Keratinocyte (primary cell): ENCODE results near the gene FREM1. TPM values are rescaled to one million over a fixed set of nuclear protein-coding genes. Genes with fewer than 3 reads are reported as not detected.

Experiments used
- DNase-seq: peaks from one replicate; pipeline ENCODE4 v3.0.0-alpha.2; 2011; ENCODE audit warnings: low read depth, missing footprints, low spot score
- FAIRE-seq: peaks from 2 replicates; lab custom pipeline; 2011; peaks lifted over from hg19 to GRCh38; lab: Jason Lieb, UNC
- H2AFZ ChIP-seq: 2 replicates; pipeline ENCODE4 v1.6.0; 2012; ENCODE audit warnings: low read length, control low read depth, inconsistent platforms; ENCODE audit not compliant: control insufficient read depth
- H3K27ac ChIP-seq: 2 replicates; pipeline ENCODE4 v1.5.1; 2011; ENCODE audit warnings: low read length; ENCODE audit not compliant: control insufficient read depth, insufficient read depth
- H3K27me3 ChIP-seq: 3 replicates; pipeline ENCODE4 v1.6.0; 2011; ENCODE audit warnings: low read length; ENCODE audit not compliant: control insufficient read depth, insufficient read depth; ENCODE audit errors: extremely low read depth
- H3K36me3 ChIP-seq, 2 experiments: 2 replicates in 1 of 2; 3 replicates in 1 of 2; pipeline ENCODE4 v1.5.1; 2011; ENCODE audit warnings: low read length in 2 of 2, mild to moderate bottlenecking in 1 of 2; ENCODE audit not compliant: control insufficient read depth in 2 of 2, insufficient read depth in 2 of 2; ENCODE audit errors: extremely low read depth in 1 of 2
- H3K4me1 ChIP-seq: 3 replicates; pipeline ENCODE4 v1.5.1; 2011; ENCODE audit warnings: low read length; ENCODE audit not compliant: control insufficient read depth, insufficient read depth; ENCODE audit errors: extremely low read depth
- H3K4me2 ChIP-seq: 3 replicates; pipeline ENCODE4 v1.6.0; 2011; ENCODE audit warnings: low read depth, low read length; ENCODE audit not compliant: control insufficient read depth, insufficient read depth; ENCODE audit errors: extremely low read depth
- H3K4me3 ChIP-seq, 3 experiments: fragments of 200-600 bp in 1 of 3; sonication (generic) in 1 of 3; 2 replicates in 2 of 3; 3 replicates in 1 of 3; pipeline ENCODE4 v1.5.1; 2011 to 2016; ENCODE audit warnings: low read length in 3 of 3, mild to moderate bottlenecking in 3 of 3, control low read depth in 2 of 3, inconsistent platforms in 1 of 3, low read depth in 1 of 3, mixed read lengths in 1 of 3, mixed run types in 1 of 3, moderate library complexity in 1 of 3; ENCODE audit not compliant: control insufficient read depth in 2 of 3, insufficient read depth in 2 of 3; ENCODE audit errors: extremely low read depth in 1 of 3
- H3K79me2 ChIP-seq: 2 replicates; pipeline ENCODE4 v1.6.0; 2012; ENCODE audit warnings: low read length; ENCODE audit not compliant: control insufficient read depth, insufficient read depth
- H3K9ac ChIP-seq: 3 replicates; pipeline ENCODE4 v1.6.0; 2011; ENCODE audit warnings: low read length; ENCODE audit not compliant: control insufficient read depth, insufficient read depth; ENCODE audit errors: extremely low read depth
- H3K9me1 ChIP-seq: 3 replicates; pipeline ENCODE4 v1.6.0; 2011; ENCODE audit warnings: low read length; ENCODE audit not compliant: control insufficient read depth, insufficient read depth; ENCODE audit errors: extremely low read depth
- H3K9me3 ChIP-seq: 2 replicates; pipeline ENCODE4 v1.5.1; 2012; ENCODE audit warnings: low read depth, low read length; ENCODE audit not compliant: control insufficient read depth
- H4K20me1 ChIP-seq: 3 replicates; pipeline ENCODE4 v1.6.0; 2011; ENCODE audit warnings: low read length; ENCODE audit not compliant: control insufficient read depth, insufficient read depth; ENCODE audit errors: extremely low read depth
- CTCF ChIP-seq, 3 experiments: IDR thresholded peaks in 1 of 3; conservative IDR thresholded peaks in 1 of 3; optimal IDR thresholded peaks in 1 of 3; 2 replicates in 2 of 3; 3 replicates in 1 of 3; pipeline versions ENCODE3 to v1.5.1; 2011; ENCODE audit warnings: low read length in 3 of 3, mild to moderate bottlenecking in 3 of 3, moderate library complexity in 2 of 3, control low read depth in 1 of 3, inconsistent platforms in 1 of 3; ENCODE audit not compliant: insufficient read depth in 2 of 3; ENCODE audit errors: extremely low read depth in 1 of 3
- EZH2 ChIP-seq: IDR thresholded peaks from one replicate; pipeline ENCODE4 v1.6.1; 2012; ENCODE audit warnings: inconsistent platforms, mild to moderate bottlenecking, low read length, moderate library complexity
- dilution Hi-C: fragments of 300-500 bp; cut with MboI; formaldehyde crosslinking; loops from one replicate; pipeline ENCODE4 v1.7.0; 2020; ENCODE audit warnings: low sequenced_read_pairs; ENCODE audit not compliant: extremely low pct_ligation_motif_present
- polyA plus RNA-seq, 5 experiments: library from polyadenylated mRNA; depleted of rRNA in 3 of 5; stranded (reverse) in 3 of 5; stranded (forward) in 1 of 5; unstranded in 1 of 5; fragments of >200 nt; gene quantifications; 1 replicate in 1 of 5; 2 replicates in 3 of 5; 3 replicates in 1 of 5; pipeline versions ENCODE4 v1.2.1 to v1.2.3, GENCODE V29; 2011 to 2012; ENCODE audit warnings: missing spikeins in 2 of 5, low read depth in 1 of 5, low replicate concordance in 1 of 5

FREM1 gene
- polyA plus RNA-seq, 1 donor (not counting 4 experiments of a cell fraction or from before 2014, with no cell fraction given) = under 0.01 TPM

GRCh38 chr9:14750821-14751220, 159.4 kb downstream of the FREM1 start:
- no peak for FAIRE-seq

GRCh38 chr9:14749741-14750211, 160.5 kb downstream of the FREM1 start:
- Histone ChIP-seq H2AFZ (no peak overlapping the region), H3K9me1 (no peaks in the 10 kb centered on the region), H3K4me1 (peaks cover 7% of the 10 kb centered on the region), H4K20me1 (no peaks in the 10 kb centered on the region), H3K9ac (no peak overlapping the region), H3K27ac (no peak overlapping the region), H3K4me2 (no peak overlapping the region), H3K79me2 (no peaks in the 10 kb centered on the region), H3K9me3 (no peaks in the 10 kb centered on the region), H3K4me3 (no peak overlapping the region), H3K27me3 (no peaks in the 10 kb centered on the region), H3K36me3 (no peaks in the 10 kb centered on the region)
- dilution Hi-C loops = no loop called here
- TF ChIP-seq CTCF (optimal IDR thresholded peaks at IDR 0.05 in 1 of 3, IDR thresholded peaks at IDR 0.05 in 1 of 3, conservative IDR thresholded peaks at IDR 0.05 in 1 of 3; ENCODE audit: extremely low read depth in 1 of 3, insufficient read depth in 2 of 3, low read length in 3 of 3) (no peak), EZH2 (no peak)
- no peak for FAIRE-seq
- DNase-seq = no peak

More at GRCh38 chr9:14750821-14751220, 159.4 kb downstream of the FREM1 start:
- Histone ChIP-seq H3K27ac (no peak overlapping the region), H3K4me2 (no peak overlapping the region), H3K9me3 (no peaks in the 10 kb centered on the region), H3K27me3 (no peaks in the 10 kb centered on the region), H4K20me1 (no peaks in the 10 kb centered on the region), H3K9ac (no peak overlapping the region), H3K9me1 (no peaks in the 10 kb centered on the region), H3K4me1 (peaks cover 7% of the 10 kb centered on the region), H2AFZ (no peak overlapping the region), H3K36me3 (no peaks in the 10 kb centered on the region), H3K4me3 (no peak overlapping the region), H3K79me2 (no peaks in the 10 kb centered on the region)
- DNase-seq = no peak
- TF ChIP-seq CTCF (optimal IDR thresholded peaks at IDR 0.05 in 1 of 3, IDR thresholded peaks at IDR 0.05 in 1 of 3, conservative IDR thresholded peaks at IDR 0.05 in 1 of 3; ENCODE audit: extremely low read depth in 1 of 3, insufficient read depth in 2 of 3, low read length in 3 of 3) = no peak
- TF ChIP-seq EZH2 = no peak
- dilution Hi-C loops = no loop called here
